Anterior cingulate cortex (tissue), 58 donors: Measurements from ENCODE around the gene TST.
"Not testable (repeated sequence)": the region's sequence is repeated elsewhere in the genome, so short reads cannot be mapped to it uniquely, and the experiment has no call there.

Experiments
- DNase-seq, 58 donors: peaks; one replicate each; lab custom pipeline; 2025; lab: John Stamatoyannopoulos, UW

TST gene

GRCh38 chr22:36991206-36991605 lies 28.0 kb downstream of the TST start:
- no peak for DNase-seq

- DNase-seq, result no peak
These were observed 28.8 kb downstream of the TST start for GRCh38 chr22:36990457-36990856.

GRCh38 chr22:36989012-36989411 lies 30.2 kb downstream of the TST start:
- DNase-seq, result not testable (repeated sequence)

GRCh38 chr22:36988075-36988832 lies 31.0 kb downstream of the TST start:
- DNase-seq, result no peak

GRCh38 chr22:36986242-36986821 lies 32.9 kb downstream of the TST start:
- no peak for DNase-seq

GRCh38 chr22:36985211-36985889 lies 33.9 kb downstream of the TST start:
- DNase-seq, result no peak

- no peak for DNase-seq
These were observed 37.1 kb downstream of the TST start for GRCh38 chr22:36982136-36982535.

- DNase-seq, result peak in 10 of 58 donors; percentile 5 to 48 (median 22)
These were observed 37.9 kb downstream of the TST start for GRCh38 chr22:36981247-36981775.

- DNase-seq, result no peak
These were observed 40.0 kb downstream of the TST start for GRCh38 chr22:36979016-36979910.

- peak in 57 of 58 donors; percentile 37 to 89 (median 76) for DNase-seq
These were observed 41.1 kb downstream of the TST start for GRCh38 chr22:36977947-36978660.

GRCh38 chr22:36977401-36977861 lies 41.8 kb downstream of the TST start:
- DNase-seq, result peak in 18 of 58 donors; percentile 3 to 48 (median 14)

- no peak for DNase-seq
These were observed 42.6 kb downstream of the TST start for GRCh38 chr22:36976606-36977005.

- DNase-seq, result peak in 7 of 58 donors; percentile 3 to 30 (median 6)
These were observed 47.7 kb downstream of the TST start for GRCh38 chr22:36971341-36972125.

- DNase-seq, result no peak
These were observed 50.8 kb downstream of the TST start for GRCh38 chr22:36968249-36968964.

GRCh38 chr22:36966851-36967540 lies 52.3 kb downstream of the TST start:
- DNase-seq, result no peak

GRCh38 chr22:36965696-36966095 lies 53.6 kb downstream of the TST start:
- DNase-seq, result no peak

- DNase-seq, result no peak
These were observed 55.1 kb downstream of the TST start for GRCh38 chr22:36964106-36964505.
